NCI-H345 (cell line): ENCODE data around the gene EPB41L2.
"Not testable (repeated sequence)": the region's sequence is repeated elsewhere in the genome, so short reads cannot be mapped to it uniquely, and the experiment has no call there.

Source experiments
- DNase-seq: peaks from one replicate; lab custom pipeline; 2025; lab: John Stamatoyannopoulos, UW

Gene EPB41L2

GRCh38 chr6:131003488-131004386 is 59.3 kb downstream of the EPB41L2 start:
- no peak for DNase-seq

DNA sequence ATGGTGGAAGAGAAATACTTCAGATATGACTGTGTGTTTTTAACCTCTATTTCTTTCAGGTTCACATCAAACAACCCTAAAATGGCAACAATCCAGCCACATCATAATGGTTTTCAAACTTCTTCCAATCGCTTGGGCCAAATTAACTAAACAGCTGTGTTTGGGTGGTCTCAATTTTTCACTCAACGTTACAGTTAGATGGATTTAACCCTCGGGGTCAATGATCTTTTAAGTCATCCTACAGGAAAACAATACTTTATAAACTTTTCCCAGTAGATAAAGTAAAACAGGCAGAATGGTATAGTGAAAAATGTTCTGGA is 60.4 kb downstream of the EPB41L2 start:
- no peak for DNase-seq

DNA sequence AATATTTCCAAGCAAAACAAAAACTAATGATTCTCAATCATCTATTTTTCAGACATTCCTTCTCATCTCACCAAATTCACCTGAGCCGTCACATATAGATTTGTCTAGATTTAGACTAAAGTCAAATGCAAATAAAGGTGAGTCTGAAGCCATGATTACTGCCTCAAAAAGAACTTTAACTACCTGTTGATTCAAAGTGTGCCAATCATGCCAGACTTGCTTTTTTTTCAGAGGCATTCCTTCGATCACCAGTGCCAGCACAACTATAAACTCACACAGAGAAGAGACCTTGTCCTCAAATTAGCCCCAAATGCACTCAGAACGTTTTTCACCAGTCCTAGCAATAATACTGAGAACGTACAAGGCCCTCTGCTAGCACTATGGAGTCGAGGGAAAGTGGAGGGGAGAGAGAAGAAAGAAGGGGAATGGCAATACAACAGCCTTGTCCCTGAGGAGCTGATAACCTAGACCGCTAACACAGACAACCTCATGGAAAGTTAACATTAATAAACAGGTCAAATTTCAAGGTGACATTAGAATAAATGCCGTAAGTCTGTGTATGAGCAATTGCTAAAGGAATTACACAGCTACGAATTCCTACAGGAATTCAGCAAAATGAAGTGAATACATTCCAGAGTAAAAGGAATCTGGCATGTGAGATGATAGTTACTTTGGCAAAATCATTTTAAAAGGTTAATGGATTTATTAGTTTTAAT is 60.9 kb downstream of the EPB41L2 start:
- DNase-seq, result no peak

- DNase-seq, result no peak
These were observed 61.8 kb downstream of the EPB41L2 start for GRCh38 chr6:131001111-131001736.

DNA sequence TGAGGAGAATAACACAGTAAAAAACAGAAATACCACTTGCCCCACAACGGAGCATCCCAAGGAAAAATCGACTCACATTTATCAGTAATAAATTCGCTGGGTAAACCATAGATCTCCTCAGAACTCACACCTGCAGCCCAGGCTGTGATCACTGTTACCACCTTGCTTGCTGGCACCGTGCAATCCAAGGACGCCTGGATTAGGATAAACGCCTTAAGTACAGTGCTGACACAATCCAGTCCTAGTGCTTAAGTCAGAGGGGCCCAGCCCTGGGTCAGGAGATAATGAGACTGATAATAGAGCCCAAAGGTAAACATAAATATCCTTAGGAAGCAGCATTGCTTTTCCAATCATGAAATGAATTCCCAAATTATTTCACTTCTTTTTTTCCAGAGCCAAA is 62.5 kb downstream of the EPB41L2 start:
- DNase-seq, result no peak

DNA sequence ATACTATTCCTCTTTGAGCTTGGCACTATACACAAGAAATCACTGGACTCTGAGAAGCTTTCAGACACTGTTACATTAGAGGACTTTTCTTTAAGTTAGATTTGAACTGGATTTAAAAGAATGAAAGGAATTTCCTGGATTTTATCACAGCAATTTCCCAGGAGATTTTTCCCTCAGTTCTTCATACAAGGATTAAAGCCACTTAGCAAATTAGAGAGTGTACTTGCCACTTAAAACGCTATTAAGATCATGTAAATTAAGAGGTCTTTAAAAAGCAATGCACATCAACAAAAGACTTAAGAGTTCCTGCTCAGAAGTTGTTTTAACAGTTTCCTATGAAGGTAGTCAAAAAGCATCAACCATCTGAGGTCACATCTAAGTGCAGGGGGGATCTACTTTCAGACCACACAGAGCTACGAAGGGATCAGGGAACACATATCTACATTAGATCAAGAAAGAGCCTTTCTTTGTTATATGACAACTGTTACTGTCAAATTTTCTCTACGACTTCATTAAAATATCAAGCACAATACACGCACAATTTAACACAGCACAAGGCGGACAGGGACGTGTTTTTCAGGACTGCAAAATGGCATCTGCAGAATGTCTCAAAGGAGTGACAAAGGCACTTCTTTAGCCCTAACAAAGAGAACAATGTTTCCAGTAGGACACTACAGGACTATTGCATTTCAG is 65.8 kb downstream of the EPB41L2 start:
- DNase-seq, result no peak

GRCh38 chr6:130996635-130997034 is 66.4 kb downstream of the EPB41L2 start:
- no peak for DNase-seq

- no peak for DNase-seq
These were observed 67.1 kb downstream of the EPB41L2 start for GRCh38 chr6:130995783-130996447.

DNA sequence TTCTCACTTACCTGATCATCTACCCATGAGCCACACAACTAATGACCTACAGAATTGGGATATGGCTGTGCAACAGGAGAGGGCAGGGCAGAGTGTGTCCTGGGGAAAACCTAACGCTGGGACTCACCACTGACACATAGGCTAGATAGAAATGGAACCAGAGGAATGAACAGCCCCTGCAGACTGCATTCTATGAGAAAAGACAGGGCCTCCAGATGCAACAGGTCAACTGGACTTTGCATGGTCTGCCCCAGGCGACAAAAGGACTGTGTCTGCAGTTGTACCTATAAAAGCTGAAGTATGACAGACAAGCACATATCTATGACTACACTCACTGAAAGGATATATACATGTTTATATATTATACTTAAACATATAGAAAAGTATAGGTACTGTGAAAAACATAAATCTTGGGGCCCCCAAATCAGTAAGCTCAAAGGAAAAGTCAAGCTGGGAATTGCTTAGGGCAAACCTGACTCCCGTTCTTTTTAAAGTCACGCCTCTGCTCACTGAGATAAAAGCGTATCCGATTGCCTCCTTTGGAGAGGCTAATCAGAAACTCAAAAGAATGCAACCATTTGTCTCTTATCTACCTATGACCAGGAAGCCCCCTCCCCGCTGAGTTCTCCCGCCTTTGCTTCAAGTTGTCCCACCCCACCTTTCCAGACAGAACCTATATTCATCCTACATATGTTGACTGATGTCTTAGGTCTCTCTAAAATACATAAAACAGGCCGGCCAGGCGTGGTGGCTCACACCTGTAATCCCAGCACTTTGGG is 68.5 kb downstream of the EPB41L2 start:
- no peak for DNase-seq

DNA sequence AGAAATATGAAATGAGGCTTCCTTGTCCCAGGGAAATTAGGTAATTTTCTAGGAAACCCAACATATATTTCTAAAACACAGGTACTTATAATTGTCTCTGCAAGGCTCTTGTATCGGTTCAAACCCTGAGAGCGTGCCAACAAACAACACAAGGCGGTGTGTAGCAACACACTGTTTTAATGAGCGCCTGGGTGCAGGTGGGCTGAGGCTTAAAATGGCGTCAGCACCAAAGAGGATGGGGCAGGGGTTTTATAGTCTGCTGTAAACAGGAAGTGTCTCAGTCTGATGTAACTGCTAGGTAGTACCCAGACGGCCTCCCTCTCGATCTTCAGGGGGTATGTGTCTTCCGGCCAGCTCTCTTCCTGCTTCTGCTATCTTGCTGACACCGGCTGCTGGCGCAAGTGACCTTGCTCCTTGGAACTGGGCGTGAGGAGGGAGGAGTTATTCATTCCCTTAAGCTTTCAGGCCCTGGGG is 69.7 kb downstream of the EPB41L2 start:
- no peak for DNase-seq

DNA sequence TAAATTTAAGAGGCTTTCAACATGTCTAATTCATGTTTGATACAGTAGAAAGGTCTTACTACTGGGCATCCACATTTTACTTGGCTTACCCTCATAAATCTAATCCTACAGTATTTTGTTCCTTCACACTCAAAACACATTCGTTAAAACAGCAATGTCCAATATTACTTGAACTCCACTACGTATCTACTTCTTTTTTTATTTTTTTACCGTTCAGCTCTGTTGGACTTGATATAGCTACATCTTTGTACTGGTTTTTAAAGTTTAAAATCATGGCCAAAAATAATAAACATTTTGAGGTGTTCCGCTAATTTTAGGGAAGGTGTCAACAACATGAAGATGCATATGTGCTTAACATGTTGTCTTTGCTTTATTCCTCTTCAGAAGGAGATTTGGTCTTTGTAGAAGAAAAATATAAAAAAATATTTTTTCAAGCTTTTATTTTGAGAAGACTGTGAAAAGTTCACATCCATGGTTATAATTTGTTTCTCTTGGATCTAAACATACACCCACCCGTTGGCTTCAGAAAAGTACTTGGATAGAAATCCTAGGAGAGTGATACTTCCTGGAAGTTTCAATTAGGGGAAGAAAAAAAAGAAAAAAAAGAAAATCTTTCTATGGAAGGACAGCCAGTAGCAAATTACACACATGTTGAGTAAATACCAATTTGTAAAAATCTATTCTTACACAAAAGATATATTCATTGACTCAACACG is 71.5 kb downstream of the EPB41L2 start:
- no peak for DNase-seq

GRCh38 chr6:130987539-130987938 is 75.5 kb downstream of the EPB41L2 start:
- not testable (repeated sequence) for DNase-seq

DNA sequence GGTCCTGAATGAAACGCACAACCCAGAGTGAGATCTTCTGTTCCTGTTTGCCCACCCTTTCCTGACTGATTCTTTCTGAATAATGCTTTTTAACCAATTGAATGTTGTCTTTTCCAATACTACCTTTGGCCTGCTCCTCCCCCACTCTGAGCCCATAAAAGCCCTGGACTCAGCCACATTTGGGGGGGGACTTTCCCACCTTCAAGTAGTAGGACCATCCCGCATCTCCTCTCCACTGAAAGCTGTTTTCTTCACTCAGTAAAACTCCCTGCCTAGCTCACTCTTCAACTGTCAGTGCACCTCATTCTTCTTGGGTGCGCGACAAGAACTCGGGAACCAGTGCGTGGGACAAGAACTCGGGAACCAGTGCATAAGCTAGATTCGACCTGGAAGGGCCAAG is 77.9 kb downstream of the EPB41L2 start:
- no peak for DNase-seq

- no peak for DNase-seq
These were observed 80.0 kb downstream of the EPB41L2 start for GRCh38 chr6:130982941-130983456.

DNA sequence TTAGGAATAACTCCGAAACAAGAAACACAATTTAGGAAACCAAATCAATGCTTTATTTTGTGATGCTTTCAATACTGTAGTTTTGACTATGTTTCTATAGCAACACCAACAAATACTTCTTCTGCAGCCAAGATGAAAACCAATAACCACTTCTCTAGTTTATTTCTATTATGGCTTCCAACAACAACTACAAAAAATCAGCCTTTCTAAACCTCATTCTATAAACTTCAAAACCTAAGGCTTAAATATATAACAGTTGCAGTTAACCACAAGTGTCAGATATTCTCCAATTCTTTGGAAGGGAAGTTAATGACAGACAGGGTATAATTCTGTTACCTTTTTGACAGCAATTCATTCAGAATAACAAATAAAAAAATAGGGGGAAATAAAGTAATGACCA is 80.9 kb downstream of the EPB41L2 start:
- DNase-seq, result no peak

GRCh38 chr6:130981409-130981808 is 81.6 kb downstream of the EPB41L2 start:
- DNase-seq, result no peak

- DNase-seq, result no peak
These were observed 82.6 kb downstream of the EPB41L2 start for GRCh38 chr6:130980310-130981032.

GRCh38 chr6:130978660-130979396 is 84.2 kb downstream of the EPB41L2 start:
- no peak for DNase-seq

GRCh38 chr6:130978180-130978579 is 84.9 kb downstream of the EPB41L2 start:
- no peak for DNase-seq
